Hepatocyte (in vitro differentiated cells): Measurements from ENCODE around the gene CFAP161. TPM values are rescaled to one million over a fixed set of nuclear protein-coding genes. Genes with fewer than 3 reads are reported as not detected.

Experiments used
- DNase-seq: peaks from one replicate; pipeline ENCODE4 v3.0.0-alpha.2; 2016; ENCODE audit warnings: low spot score
- H2AFZ ChIP-seq: fragments of 200-600 bp; sonication (generic); 2 replicates; pipeline ENCODE4 v1.6.0; 2016; ENCODE audit warnings: antibody characterized with exemption, mild to moderate bottlenecking
- H3K27ac ChIP-seq: fragments of 200-600 bp; sonication (generic); 2 replicates; pipeline ENCODE4 v1.5.1; 2016; ENCODE audit warnings: mild to moderate bottlenecking
- H3K27me3 ChIP-seq: fragments of 200-600 bp; sonication (generic); 2 replicates; pipeline ENCODE4 v1.6.1; 2016
- H3K36me3 ChIP-seq: fragments of 200-600 bp; sonication (generic); replicated peaks from 2 replicates; pipeline ENCODE4 v1.5.1; 2016; ENCODE audit warnings: low read depth; ENCODE audit not compliant: insufficient read depth
- H3K4me1 ChIP-seq: fragments of 200-600 bp; sonication (generic); 2 replicates; pipeline ENCODE4 v1.5.1; 2016; ENCODE audit warnings: mild to moderate bottlenecking, moderate library complexity; ENCODE audit not compliant: insufficient read depth
- H3K4me2 ChIP-seq: fragments of 200-600 bp; sonication (generic); 2 replicates; pipeline ENCODE4 v1.6.0; 2016
- H3K4me3 ChIP-seq: fragments of 200-600 bp; sonication (generic); 2 replicates; pipeline ENCODE4 v1.5.1; 2016; ENCODE audit warnings: mild to moderate bottlenecking
- H3K79me2 ChIP-seq: fragments of 200-600 bp; sonication (generic); 2 replicates; pipeline ENCODE4 v1.6.0; 2017; ENCODE audit warnings: mild to moderate bottlenecking
- H3K9me2 ChIP-seq: fragments of 200-600 bp; sonication (generic); replicated peaks from 2 replicates; pipeline ENCODE4 v1.6.0; 2017; ENCODE audit warnings: mild to moderate bottlenecking; ENCODE audit not compliant: insufficient read depth
- H3K9me3 ChIP-seq: fragments of 200-600 bp; sonication (generic); 2 replicates; pipeline ENCODE4 v1.5.1; 2016; ENCODE audit warnings: low read depth, mild to moderate bottlenecking
- H4K20me1 ChIP-seq: fragments of 200-600 bp; sonication (generic); 2 replicates; pipeline ENCODE4 v1.6.0; 2016; ENCODE audit warnings: mild to moderate bottlenecking; ENCODE audit not compliant: insufficient read depth, poor library complexity, severe bottlenecking
- EZH2 ChIP-seq: fragments of 200-600 bp; sonication (generic); IDR thresholded peaks from 2 replicates; pipeline ENCODE4 v1.6.1; 2016; ENCODE audit warnings: antibody characterized with exemption, mild to moderate bottlenecking, borderline replicate concordance
- EZH2phosphoT487 ChIP-seq: fragments of 200-600 bp; sonication (generic); IDR thresholded peaks from one replicate; pipeline ENCODE4 v1.6.1; 2018; ENCODE audit warnings: antibody characterized with exemption, mild to moderate bottlenecking, low read depth, moderate library complexity; ENCODE audit not compliant: unreplicated experiment, severe bottlenecking
- WGBS: methylation state at CpG from one replicate; pipeline ENCODE4 v1.1.6; 2016; ENCODE audit warnings: low lambda C conversion rate; ENCODE audit errors: missing lambda C conversion rate; 5-methylcytosine and 5-hydroxymethylcytosine counted together
- polyA plus RNA-seq: library from polyadenylated mRNA; unstranded; fragments of >200 nt; fragmentation: Nextera tagmentation; extraction: Ambion mirVana; gene quantifications from 2 replicates; pipeline ENCODE4 v1.2.1, GENCODE V29; 2016
- total RNA-seq: library from RNA; depleted of rRNA; stranded (reverse); fragments of >200 nt; gene quantifications from 2 replicates; pipeline ENCODE4 v1.2.3, GENCODE V29; 2014
- TF ChIP-seq, protein P1 (sequence below): fragments of 200-600 bp; sonication (generic); IDR thresholded peaks from 2 replicates; pipeline ENCODE4 v1.5.1; 2016; ENCODE audit warnings: antibody characterized with exemption, mild to moderate bottlenecking; ENCODE audit not compliant: poor library complexity

The CFAP161 gene
- total and polyA plus RNA-seq, 2 experiments from 2014 or later, result 0.81 TPM; not detected in 1

DNA sequence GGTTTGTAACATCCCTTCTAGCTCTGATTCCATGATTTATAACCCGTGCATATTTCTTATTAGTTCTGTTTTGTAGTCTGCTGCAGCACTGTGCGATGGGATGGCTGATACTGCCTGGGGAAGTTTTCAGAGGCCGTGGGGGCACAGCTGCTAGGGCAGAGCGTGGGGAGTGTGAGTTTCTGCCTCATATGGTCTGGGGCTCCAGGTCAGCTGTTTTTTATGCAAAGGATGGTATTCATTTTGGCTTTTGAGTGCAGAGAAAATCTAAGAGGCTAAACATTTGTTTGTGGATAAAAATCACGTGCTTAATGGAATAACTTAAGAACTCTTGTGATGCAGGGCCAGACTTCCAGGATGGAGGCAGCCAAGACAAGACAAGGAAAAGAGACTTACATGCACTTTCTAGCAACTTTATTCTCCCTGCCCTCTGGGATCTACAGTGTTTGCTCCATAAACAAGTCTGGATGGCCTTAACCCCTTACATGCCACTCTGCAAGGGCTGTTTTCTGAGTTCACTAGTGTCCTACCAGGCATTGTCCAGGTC is 45.5 kb upstream of the CFAP161 start:
- H3K4me2 ChIP-seq, result no peak overlapping the region
- no peak for DNase-seq
- no peaks in the 10 kb centered on the region for H3K9me3 ChIP-seq
- no peak overlapping the region for H2AFZ ChIP-seq
- no peak overlapping the region for H3K27ac ChIP-seq
- H3K4me1 ChIP-seq, result no peaks in the 10 kb centered on the region
- no peaks in the 10 kb centered on the region for H4K20me1 ChIP-seq
- H3K9me2 ChIP-seq, result no peaks in the 10 kb centered on the region
- no peaks in the 10 kb centered on the region for H3K27me3 ChIP-seq
- H3K36me3 ChIP-seq, result no peaks in the 10 kb centered on the region
- no peaks in the 10 kb centered on the region for H3K79me2 ChIP-seq
- TF ChIP-seq, protein P1, sequence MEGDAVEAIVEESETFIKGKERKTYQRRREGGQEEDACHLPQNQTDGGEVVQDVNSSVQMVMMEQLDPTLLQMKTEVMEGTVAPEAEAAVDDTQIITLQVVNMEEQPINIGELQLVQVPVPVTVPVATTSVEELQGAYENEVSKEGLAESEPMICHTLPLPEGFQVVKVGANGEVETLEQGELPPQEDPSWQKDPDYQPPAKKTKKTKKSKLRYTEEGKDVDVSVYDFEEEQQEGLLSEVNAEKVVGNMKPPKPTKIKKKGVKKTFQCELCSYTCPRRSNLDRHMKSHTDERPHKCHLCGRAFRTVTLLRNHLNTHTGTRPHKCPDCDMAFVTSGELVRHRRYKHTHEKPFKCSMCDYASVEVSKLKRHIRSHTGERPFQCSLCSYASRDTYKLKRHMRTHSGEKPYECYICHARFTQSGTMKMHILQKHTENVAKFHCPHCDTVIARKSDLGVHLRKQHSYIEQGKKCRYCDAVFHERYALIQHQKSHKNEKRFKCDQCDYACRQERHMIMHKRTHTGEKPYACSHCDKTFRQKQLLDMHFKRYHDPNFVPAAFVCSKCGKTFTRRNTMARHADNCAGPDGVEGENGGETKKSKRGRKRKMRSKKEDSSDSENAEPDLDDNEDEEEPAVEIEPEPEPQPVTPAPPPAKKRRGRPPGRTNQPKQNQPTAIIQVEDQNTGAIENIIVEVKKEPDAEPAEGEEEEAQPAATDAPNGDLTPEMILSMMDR, result no peak
- TF ChIP-seq EZH2phosphoT487 (no peak), EZH2 (no peak)
- WGBS, result 42% methylated on average over 5 of the region's 5 CpGs
- H3K4me3 ChIP-seq, result no peak overlapping the region

GRCh38 chr15:81091889-81092558 is 42.0 kb upstream of the CFAP161 start:
- TF ChIP-seq, protein P1, result no peak
- TF ChIP-seq EZH2phosphoT487 (no peak), EZH2 (no peak)
- 48% methylated on average over 13 of the region's 13 CpGs for WGBS
- Histone ChIP-seq H3K9me2 (no peaks in the 10 kb centered on the region), H3K27me3 (no peaks in the 10 kb centered on the region), H3K4me3 (no peak overlapping the region), H3K79me2 (no peaks in the 10 kb centered on the region), H2AFZ (peak overlapping the region; percentile 2), H3K36me3 (no peaks in the 10 kb centered on the region), H3K4me1 (no peaks in the 10 kb centered on the region), H3K9me3 (no peaks in the 10 kb centered on the region), H3K4me2 (peak overlapping the region; percentile 41), H4K20me1 (no peaks in the 10 kb centered on the region), H3K27ac (peak overlapping the region; percentile 60)
- peak; percentile 70 for DNase-seq

GRCh38 chr15:81092559-81092902 is 41.5 kb upstream of the CFAP161 start:
- Histone ChIP-seq H3K4me2 (peak overlapping the region; percentile 26), H3K27me3 (no peaks in the 10 kb centered on the region), H3K4me1 (no peaks in the 10 kb centered on the region), H4K20me1 (no peaks in the 10 kb centered on the region), H3K27ac (peak overlapping the region; percentile 45), H3K9me3 (no peaks in the 10 kb centered on the region), H3K4me3 (no peak overlapping the region), H3K9me2 (no peaks in the 10 kb centered on the region), H2AFZ (peak overlapping the region; percentile 2), H3K79me2 (no peaks in the 10 kb centered on the region), H3K36me3 (no peaks in the 10 kb centered on the region)
- no peak for DNase-seq
- TF ChIP-seq, protein P1, result no peak
- TF ChIP-seq EZH2 (no peak), EZH2phosphoT487 (no peak)
- 59% methylated on average over 5 of the region's 5 CpGs for WGBS
